ENCODE results near the gene PPP1R10.

Gene PPP1R10

GRCh38 chr6:30556066-30556905, 60.8 kb downstream of the PPP1R10 start, which contains the start of gene GNL1:
Gene GNL1, minus strand, starts transcription at chr6:30556489. Its CDS starts 286 bp downstream, at chr6:30556203.
- peak; percentile 86 for DNase-seq (ENCODE audit: low read depth)

- no peak for DNase-seq (ENCODE audit: low read depth)
These were observed 61.3 kb downstream of the PPP1R10 start for GRCh38 chr6:30555816-30556065.

GRCh38 chr6:30554962-30555815, 61.9 kb downstream of the PPP1R10 start:
- DNase-seq (ENCODE audit: low read depth): no peak

GRCh38 chr6:30554404-30554803, 62.6 kb downstream of the PPP1R10 start:
- DNase-seq (ENCODE audit: low read depth): no peak

Data from fibroblast of gingiva (primary cell).